ENCODE measurements around the gene PBX4.

- TF ChIP-seq POLR2AphosphoS5 (IDR thresholded peaks at IDR 0.05; ENCODE audit: low read depth, low read length) (no peak), YY1 (IDR thresholded peaks at IDR 0.05; ENCODE audit: extremely low read depth, insufficient replicate concordance, low read depth, low read length) (no peak), CTCF (IDR thresholded peaks at IDR 0.05 in 2 of 3, conservative IDR thresholded peaks at IDR 0.05 in 1 of 3; ENCODE audit: borderline replicate concordance in 1 of 3, insufficient read depth in 1 of 3, low read depth in 2 of 3, low read length in 2 of 3) (no peak), ZNF274 (IDR thresholded peaks at IDR 0.05; ENCODE audit: low read depth, low read length) (no peak), EZH2 (IDR thresholded peaks at IDR 0.05) (no peak), POLR2A (IDR thresholded peaks at IDR 0.05; ENCODE audit: borderline replicate concordance, extremely low read depth, insufficient read depth, insufficient read length) (no peak), SRF (IDR thresholded peaks at IDR 0.05; ENCODE audit: low read depth) (no peak), FOSL1 (IDR thresholded peaks at IDR 0.05; ENCODE audit: low read depth) (no peak), EZH2phosphoT487 (IDR thresholded peaks at IDR 0.05; ENCODE audit: borderline replicate concordance) (no peak), ZFX (IDR thresholded peaks at IDR 0.05) (no peak)
- TF ChIP-seq, protein P1, sequence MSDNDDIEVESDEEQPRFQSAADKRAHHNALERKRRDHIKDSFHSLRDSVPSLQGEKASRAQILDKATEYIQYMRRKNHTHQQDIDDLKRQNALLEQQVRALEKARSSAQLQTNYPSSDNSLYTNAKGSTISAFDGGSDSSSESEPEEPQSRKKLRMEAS (IDR thresholded peaks at IDR 0.05): no peak
- TF ChIP-seq, protein P2, sequence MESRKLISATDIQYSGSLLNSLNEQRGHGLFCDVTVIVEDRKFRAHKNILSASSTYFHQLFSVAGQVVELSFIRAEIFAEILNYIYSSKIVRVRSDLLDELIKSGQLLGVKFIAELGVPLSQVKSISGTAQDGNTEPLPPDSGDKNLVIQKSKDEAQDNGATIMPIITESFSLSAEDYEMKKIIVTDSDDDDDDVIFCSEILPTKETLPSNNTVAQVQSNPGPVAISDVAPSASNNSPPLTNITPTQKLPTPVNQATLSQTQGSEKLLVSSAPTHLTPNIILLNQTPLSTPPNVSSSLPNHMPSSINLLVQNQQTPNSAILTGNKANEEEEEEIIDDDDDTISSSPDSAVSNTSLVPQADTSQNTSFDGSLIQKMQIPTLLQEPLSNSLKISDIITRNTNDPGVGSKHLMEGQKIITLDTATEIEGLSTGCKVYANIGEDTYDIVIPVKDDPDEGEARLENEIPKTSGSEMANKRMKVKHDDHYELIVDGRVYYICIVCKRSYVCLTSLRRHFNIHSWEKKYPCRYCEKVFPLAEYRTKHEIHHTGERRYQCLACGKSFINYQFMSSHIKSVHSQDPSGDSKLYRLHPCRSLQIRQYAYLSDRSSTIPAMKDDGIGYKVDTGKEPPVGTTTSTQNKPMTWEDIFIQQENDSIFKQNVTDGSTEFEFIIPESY (IDR thresholded peaks at IDR 0.05; ENCODE audit: extremely low read depth, insufficient replicate concordance, low read length): no peak
- TF ChIP-seq, protein P3, sequence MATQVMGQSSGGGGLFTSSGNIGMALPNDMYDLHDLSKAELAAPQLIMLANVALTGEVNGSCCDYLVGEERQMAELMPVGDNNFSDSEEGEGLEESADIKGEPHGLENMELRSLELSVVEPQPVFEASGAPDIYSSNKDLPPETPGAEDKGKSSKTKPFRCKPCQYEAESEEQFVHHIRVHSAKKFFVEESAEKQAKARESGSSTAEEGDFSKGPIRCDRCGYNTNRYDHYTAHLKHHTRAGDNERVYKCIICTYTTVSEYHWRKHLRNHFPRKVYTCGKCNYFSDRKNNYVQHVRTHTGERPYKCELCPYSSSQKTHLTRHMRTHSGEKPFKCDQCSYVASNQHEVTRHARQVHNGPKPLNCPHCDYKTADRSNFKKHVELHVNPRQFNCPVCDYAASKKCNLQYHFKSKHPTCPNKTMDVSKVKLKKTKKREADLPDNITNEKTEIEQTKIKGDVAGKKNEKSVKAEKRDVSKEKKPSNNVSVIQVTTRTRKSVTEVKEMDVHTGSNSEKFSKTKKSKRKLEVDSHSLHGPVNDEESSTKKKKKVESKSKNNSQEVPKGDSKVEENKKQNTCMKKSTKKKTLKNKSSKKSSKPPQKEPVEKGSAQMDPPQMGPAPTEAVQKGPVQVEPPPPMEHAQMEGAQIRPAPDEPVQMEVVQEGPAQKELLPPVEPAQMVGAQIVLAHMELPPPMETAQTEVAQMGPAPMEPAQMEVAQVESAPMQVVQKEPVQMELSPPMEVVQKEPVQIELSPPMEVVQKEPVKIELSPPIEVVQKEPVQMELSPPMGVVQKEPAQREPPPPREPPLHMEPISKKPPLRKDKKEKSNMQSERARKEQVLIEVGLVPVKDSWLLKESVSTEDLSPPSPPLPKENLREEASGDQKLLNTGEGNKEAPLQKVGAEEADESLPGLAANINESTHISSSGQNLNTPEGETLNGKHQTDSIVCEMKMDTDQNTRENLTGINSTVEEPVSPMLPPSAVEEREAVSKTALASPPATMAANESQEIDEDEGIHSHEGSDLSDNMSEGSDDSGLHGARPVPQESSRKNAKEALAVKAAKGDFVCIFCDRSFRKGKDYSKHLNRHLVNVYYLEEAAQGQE (IDR thresholded peaks at IDR 0.05; ENCODE audit: low read depth): no peak
Observed at GRCh38 chr19:19514215-19514657, 104.3 kb downstream of the PBX4 start.
